Heart right ventricle (tissue), 16 donors: ENCODE measurements around the gene ALK. TPM values are rescaled to one million over a fixed set of nuclear protein-coding genes. Genes with fewer than 3 reads are reported as not detected.
"Not testable (repeated sequence)": the region's sequence is repeated elsewhere in the genome, so short reads cannot be mapped to it uniquely, and the experiment has no call there.

Source experiments
- ATAC-seq, 8 donors: fragments of 200-7000 bp; cut with Tn5 transposase; one replicate each; pipeline ENCODE4 v1.9.1; 2020; ENCODE audit warnings: mild to moderate bottlenecking in 8 of 8, moderate library complexity in 8 of 8, moderate number of reproducible peaks in 1 of 8
- DNase-seq, 2 donors: peaks; one replicate each; pipeline ENCODE4 v3.0.0-alpha.2; 2020
- H3K27ac ChIP-seq, 10 donors: fragments of 200-600 bp; sonication (generic) in 2 of 10; one replicate each; pipeline versions ENCODE4 v1.5.0 to v1.8.0; 2020 to 2022; ENCODE audit warnings: mild to moderate bottlenecking in 3 of 10
- H3K27me3 ChIP-seq, 7 donors: fragments of 200-600 bp; one replicate each; pipeline ENCODE4 v1.8.0; 2021 to 2022; ENCODE audit warnings: mild to moderate bottlenecking in 2 of 7
- H3K36me3 ChIP-seq, 9 donors: fragments of 200-600 bp; sonication (generic) in 1 of 9; one replicate each; pipeline versions ENCODE4 v1.5.0 to v1.8.0; 2020 to 2022; ENCODE audit warnings: mild to moderate bottlenecking in 2 of 9
- H3K4me1 ChIP-seq, 9 donors: fragments of 200-600 bp; sonication (generic) in 1 of 9; one replicate each; pipeline versions ENCODE4 v1.5.0 to v1.8.0; 2020 to 2022; ENCODE audit warnings: mild to moderate bottlenecking in 4 of 9
- H3K4me3 ChIP-seq, 10 donors: fragments of 200-600 bp; sonication (generic) in 2 of 10; one replicate each; pipeline versions ENCODE4 v1.5.0 to v1.8.0; 2020 to 2022; ENCODE audit warnings: mild to moderate bottlenecking in 7 of 10, moderate library complexity in 2 of 10
- H3K9me3 ChIP-seq, 11 donors: fragments of 200-600 bp in 10 of 11; sonication (generic) in 2 of 11; one replicate each; pipeline versions ENCODE4 v1.5.0 to v1.8.0; 2013 to 2022; ENCODE audit warnings: mild to moderate bottlenecking in 2 of 11, control low read depth in 1 of 11, moderate library complexity in 1 of 11
- CTCF ChIP-seq, 9 donors: fragments of 200-600 bp; sonication (generic) in 2 of 9; IDR thresholded peaks; one replicate each; pipeline versions ENCODE4 v1.5.0 to v1.8.0; 2021 to 2022; ENCODE audit warnings: antibody characterized with exemption in 9 of 9, mild to moderate bottlenecking in 5 of 9, moderate library complexity in 1 of 9
- WGBS, 2 donors: extraction: QIAGEN DNeasy Blood & Tissue Kit; methylation state at CpG; one replicate each; pipeline ENCODE4 v1.1.7; 2013; ENCODE audit warnings: inconsistent platforms in 1 of 2; 5-methylcytosine and 5-hydroxymethylcytosine counted together
- intact Hi-C, 10 donors: fragments of 100-400 bp; cut with DNase I; formaldehyde crosslinking; loops; one replicate each; pipeline versions ENCODE4 v1.11.1 to v1.14.2; 2022
- polyA plus RNA-seq, 2 donors: library from polyadenylated mRNA; stranded (reverse); fragments of 200-250 nt; gene quantifications; one replicate each; pipeline ENCODE4 v1.2.3, GENCODE V29; 2013
- total RNA-seq, 10 donors: library from RNA; stranded (reverse); fragmentation: NEBNext Ultra II Directional in 3 of 10; extraction: Animal tissue kit (Norgen Biotek cat#: 25700) in 3 of 10; gene quantifications; one replicate each; pipeline versions ENCODE4 v1.2.1 to v1.2.4, GENCODE V29; 2021 to 2023
- donor health status: Arrhythmogenic right ventricular cardiomyopathy.
- donor health status: ischemic (EF 13 %, LVEDD 7.1; RV severe dilation, severe dysfunction).
- donor health status: healthy with polysubstance abuse.
- donor health status: DM: no; HTN: yes; CAD: no.
- donor health status: DM: no; HTN: no; CAD: no.
- donor health status: ischemic (EF 25% LVEDD 6.9; RV normal size, moderate dysfunction).
- donor health status: ischemic (EF 25% LVEDD 5.7; RV mildly dilated, moderate dysfunction).
- donor health status: healthy.
- donor health status: DM: yes; HTN: yes; CAD: no.
- donor health status: Ischemic cardiomyopathy.
- donor health status: ischemic (EF 35%, LVEDD 5.7; RV mildly dilated, moderate dysfunction).
- donor health status: nonischemic (EF 11% LVEDD 7.7; RV severe dilation, severe dysfunction).
- donor health status: DM: yes; HTN: yes; CAD: no.
- donor health status: PGD.
- donor health status: ischemic (EF 29% LVEDD 5.4; RV normal size, mild dysfunction).
- donor health status: nonischemic (EF 23%, LVEDD 6.1; RV moderate dilation, normal function).

The ALK gene
- total and polyA plus RNA-seq, 12 donors, result 0.01 to 0.24 (median 0.08) TPM; not detected in 7

GRCh38 chr2:29255004-29255403 is 666.4 kb downstream of the ALK start:
- intact Hi-C loops, result no loop called here
- no peak for TF ChIP-seq CTCF (IDR thresholded peaks at IDR 0.05)
- no peaks in the 10 kb centered on the region for H3K4me1 ChIP-seq
- ATAC-seq (no peak), DNase-seq (no peak)
- WGBS, 2 donors, result 69 to 71% methylated on average over 2 of the region's 2 CpGs
- no peak overlapping the region for H3K27ac ChIP-seq
- H3K36me3 ChIP-seq, result no peaks in the 10 kb centered on the region
- no peaks in the 10 kb centered on the region for H3K9me3 ChIP-seq
- no peak overlapping the region for H3K4me3 ChIP-seq
- peaks cover 0 to 25% (median 4%) of the 10 kb centered on the region in 7 donors for H3K27me3 ChIP-seq

DNA sequence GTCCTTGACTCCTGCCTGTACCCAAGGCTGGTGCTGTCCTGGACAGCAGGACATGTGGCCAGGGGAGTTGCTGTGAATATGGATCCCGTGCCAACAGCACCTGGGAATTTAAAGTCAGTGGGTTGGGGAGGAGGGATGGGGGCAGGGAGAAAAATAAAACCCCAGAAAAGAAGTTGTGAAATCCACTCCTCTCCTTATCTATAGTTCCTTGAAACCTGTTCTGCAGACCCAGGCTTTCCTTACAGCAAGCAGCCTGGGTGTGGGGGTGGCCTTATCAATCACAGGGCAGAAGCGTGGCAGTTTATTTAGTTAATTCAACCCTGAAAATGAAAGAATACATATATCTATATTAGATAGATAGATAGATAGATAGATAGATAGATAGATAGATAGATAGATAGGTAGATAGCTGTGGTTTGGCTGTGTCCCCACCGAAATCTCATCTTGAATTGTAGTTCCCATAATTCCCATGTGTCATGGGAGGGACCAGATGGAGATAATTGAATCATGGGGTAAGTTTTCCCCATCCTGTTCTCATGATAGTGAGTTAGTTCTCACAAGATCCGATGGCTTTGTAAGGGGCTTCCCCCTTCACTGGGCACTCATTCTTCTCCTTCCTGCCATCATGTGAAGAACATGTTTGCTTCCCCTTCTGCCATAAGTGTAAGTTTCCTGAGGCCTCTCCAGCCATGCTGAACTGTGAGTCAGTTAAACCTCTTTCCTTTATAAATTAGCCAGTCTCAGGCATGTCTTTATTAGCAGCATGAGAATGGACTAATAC is 667.7 kb downstream of the ALK start:
- WGBS, 2 donors, result 55 to 59% methylated on average over 4 of the region's 4 CpGs
- not testable (repeated sequence) for H3K4me3 ChIP-seq, DNase-seq

DNA sequence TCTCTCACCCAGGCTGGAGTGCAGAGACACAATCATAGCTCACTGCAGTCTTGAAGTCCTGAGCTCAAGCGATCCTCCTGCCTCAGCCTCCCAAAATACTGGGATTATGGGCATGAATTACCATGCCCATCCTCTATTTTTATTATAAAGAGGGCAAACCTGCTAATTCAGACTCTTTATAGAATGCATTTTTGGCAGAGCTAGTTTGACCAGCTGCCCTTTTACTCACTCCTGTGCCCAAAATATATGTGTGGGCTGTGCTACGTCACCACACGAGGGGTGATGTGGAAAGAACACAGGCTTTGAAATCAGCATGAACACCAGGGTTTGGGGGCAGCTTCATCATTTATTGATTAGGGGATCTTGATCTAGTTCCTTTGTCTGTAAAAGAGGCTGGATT is 668.4 kb downstream of the ALK start:
- intact Hi-C loops, result no loop called here
- H3K36me3 ChIP-seq, result no peaks in the 10 kb centered on the region
- H3K27ac ChIP-seq, result no peak overlapping the region
- no peak for ATAC-seq
- no peak for DNase-seq
- H3K4me3 ChIP-seq, result no peak overlapping the region
- H3K9me3 ChIP-seq, result no peaks in the 10 kb centered on the region
- TF ChIP-seq CTCF (IDR thresholded peaks at IDR 0.05), result no peak
- WGBS, 2 donors, result 62 to 75% methylated on average over 3 of the region's 3 CpGs
- no peaks in the 10 kb centered on the region for H3K4me1 ChIP-seq
- H3K27me3 ChIP-seq, result peaks cover 0 to 25% (median 4%) of the 10 kb centered on the region in 7 donors

More for the DNA sequence above, 667.7 kb downstream of the ALK start:
- H3K27ac ChIP-seq, ATAC-seq, H3K9me3 ChIP-seq, H3K4me1 ChIP-seq, H3K36me3 ChIP-seq, intact Hi-C loops: not testable (repeated sequence)
- H3K27me3 ChIP-seq, result peaks cover 0 to 25% (median 4%) of the 10 kb centered on the region in 7 donors

DNA sequence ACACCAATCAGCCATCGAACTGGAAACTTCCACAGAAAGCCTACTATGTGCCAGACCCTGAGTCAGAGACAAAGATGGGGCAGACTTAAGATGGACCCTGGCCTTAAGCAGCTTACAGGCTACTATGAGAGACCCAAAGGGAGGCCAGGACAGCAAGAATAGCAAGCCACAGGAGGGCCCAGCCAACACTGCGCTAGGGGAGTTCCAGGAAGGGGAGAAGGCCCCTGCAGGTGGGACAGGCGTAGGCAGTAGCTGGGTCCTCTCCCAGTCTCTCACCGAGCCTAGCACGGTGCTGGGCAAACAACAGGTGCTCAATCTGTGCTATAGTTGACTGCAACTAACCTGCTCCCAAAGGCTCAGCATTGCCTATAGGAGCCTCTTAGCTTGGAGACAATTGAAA is 670.0 kb downstream of the ALK start:
- intact Hi-C loops, result no loop called here
- no peak overlapping the region for H3K27ac ChIP-seq
- ATAC-seq, result no peak
- no peaks in the 10 kb centered on the region for H3K4me1 ChIP-seq
- WGBS, 2 donors, result 84 to 95% methylated on average over 5 of the region's 5 CpGs
- no peaks in the 10 kb centered on the region for H3K36me3 ChIP-seq
- TF ChIP-seq CTCF (IDR thresholded peaks at IDR 0.05), result no peak
- DNase-seq, result no peak
- H3K27me3 ChIP-seq, result peaks cover 0 to 20% (median 0%) of the 10 kb centered on the region in 7 donors
- H3K9me3 ChIP-seq, result no peaks in the 10 kb centered on the region
- H3K4me3 ChIP-seq, result no peak overlapping the region

- 96 to 98% methylated on average over 7 of the region's 7 CpGs for WGBS, 2 donors
- no peaks in the 10 kb centered on the region for H3K4me1 ChIP-seq
- H3K27ac ChIP-seq, result no peak overlapping the region
- H3K27me3 ChIP-seq, result peaks cover 0 to 16% (median 0%) of the 10 kb centered on the region in 7 donors
- H3K36me3 ChIP-seq, result no peaks in the 10 kb centered on the region
- no peak for DNase-seq
- intact Hi-C loops, result no loop called here
- TF ChIP-seq CTCF (IDR thresholded peaks at IDR 0.05), result no peak
- ATAC-seq, result no peak
- no peak overlapping the region for H3K4me3 ChIP-seq
- H3K9me3 ChIP-seq, result no peaks in the 10 kb centered on the region
Measured at GRCh38 chr2:29250977-29251376, 670.4 kb downstream of the ALK start.
